Breast epithelium (tissue), 4 donors: Measurements from ENCODE around the gene SLC44A1. TPM values are rescaled to one million over a fixed set of nuclear protein-coding genes. Genes with fewer than 3 reads are reported as not detected.
"Not testable (repeated sequence)": the region's sequence is repeated elsewhere in the genome, so short reads cannot be mapped to it uniquely, and the experiment has no call there.

Source experiments
- DNase-seq, 2 donors: peaks; one replicate each; pipeline ENCODE4 v3.0.0-alpha.2; 2019; ENCODE audit warnings: low spot score in 2 of 2
- H3K27ac ChIP-seq, 2 donors: fragments of 200-600 bp; sonication (generic) in 1 of 2; one replicate each; pipeline ENCODE4 v1.5.1; 2016 to 2019; ENCODE audit warnings: mild to moderate bottlenecking in 1 of 2
- H3K27me3 ChIP-seq, 2 donors: fragments of 200-600 bp; sonication (generic) in 1 of 2; one replicate each; pipeline versions ENCODE4 v1.5.1 to v1.6.0; 2017 to 2019; ENCODE audit warnings: control low read depth in 1 of 2, mild to moderate bottlenecking in 1 of 2
- H3K36me3 ChIP-seq: fragments of 200-600 bp; one replicate; pipeline ENCODE4 v1.5.1; 2019
- H3K4me1 ChIP-seq, 2 donors: fragments of 200-600 bp; sonication (generic); one replicate each; pipeline ENCODE4 v1.5.1; 2016 to 2019; ENCODE audit warnings: control low read depth in 1 of 2
- H3K4me3 ChIP-seq, 3 donors: fragments of 200-600 bp; sonication (generic); 1 replicate in 2 of 3; 2 replicates in 1 of 3; pipeline ENCODE4 v1.5.1; 2016 to 2019; ENCODE audit warnings: mild to moderate bottlenecking in 3 of 3, moderate library complexity in 2 of 3
- H3K9me3 ChIP-seq, 2 donors: fragments of 200-600 bp; sonication (generic) in 1 of 2; one replicate each; pipeline ENCODE4 v1.5.1; 2016 to 2019; ENCODE audit warnings: control low read depth in 1 of 2
- POLR2A ChIP-seq: fragments of 450-650 bp; IDR thresholded peaks from one replicate; pipeline ENCODE4 v1.6.1; 2016; ENCODE audit warnings: antibody characterized with exemption, mild to moderate bottlenecking, moderate library complexity
- POLR2AphosphoS5 ChIP-seq, 3 donors: sonication (generic); formaldehyde crosslinking; IDR thresholded peaks; one replicate each; pipeline ENCODE4 v1.6.1; 2017; ENCODE audit warnings: antibody characterized with exemption in 3 of 3
- intact Hi-C: fragments of 100-400 bp; cut with DNase I; formaldehyde crosslinking; loops from one replicate; pipeline ENCODE4 v1.15.1; 2023; ENCODE audit warnings: low total_unique reads
- total RNA-seq, 3 donors: library from RNA; depleted of rRNA; stranded (reverse); fragments of >200 nt; gene quantifications; one replicate each; pipeline ENCODE4 v1.1.0, GENCODE V29; 2016
- TF ChIP-seq, protein P1 (sequence below), 3 donors: fragments of 450-650 bp; IDR thresholded peaks; one replicate each; pipeline ENCODE4 v1.5.1; 2016 to 2017; ENCODE audit warnings: antibody characterized with exemption in 3 of 3, mild to moderate bottlenecking in 3 of 3, moderate library complexity in 3 of 3

The SLC44A1 gene
- total RNA-seq, 3 donors from 2014 or later, result 53.7 to 62.6 (median 61.1) TPM

DNA sequence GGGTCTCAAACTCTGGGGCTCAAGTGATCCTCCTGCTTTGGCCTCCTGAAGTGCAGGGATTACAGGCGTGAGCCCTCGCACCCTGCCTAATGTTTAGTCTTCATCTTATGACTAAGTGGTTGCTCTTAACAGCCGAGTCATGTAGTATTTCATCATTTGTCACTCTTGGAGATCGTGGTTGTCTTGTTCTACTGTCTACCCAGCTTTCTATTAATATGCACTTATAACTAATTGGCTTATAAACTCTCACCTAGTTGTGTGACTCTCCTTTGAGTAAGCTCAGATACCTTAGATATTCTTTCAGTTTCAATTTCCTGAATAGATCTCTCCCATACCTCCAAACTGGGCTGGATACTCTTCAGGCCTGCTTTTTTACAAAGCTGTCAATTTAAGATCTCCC is 19.9 kb downstream of the SLC44A1 start:
- no peaks in the 10 kb centered on the region for H3K36me3 ChIP-seq
- intact Hi-C loops, result no loop called here
- no peaks in the 10 kb centered on the region for H3K27me3 ChIP-seq
- TF ChIP-seq POLR2A (no peak), POLR2AphosphoS5 (IDR thresholded peaks at IDR 0.05) (no peak)
- TF ChIP-seq, protein P1, sequence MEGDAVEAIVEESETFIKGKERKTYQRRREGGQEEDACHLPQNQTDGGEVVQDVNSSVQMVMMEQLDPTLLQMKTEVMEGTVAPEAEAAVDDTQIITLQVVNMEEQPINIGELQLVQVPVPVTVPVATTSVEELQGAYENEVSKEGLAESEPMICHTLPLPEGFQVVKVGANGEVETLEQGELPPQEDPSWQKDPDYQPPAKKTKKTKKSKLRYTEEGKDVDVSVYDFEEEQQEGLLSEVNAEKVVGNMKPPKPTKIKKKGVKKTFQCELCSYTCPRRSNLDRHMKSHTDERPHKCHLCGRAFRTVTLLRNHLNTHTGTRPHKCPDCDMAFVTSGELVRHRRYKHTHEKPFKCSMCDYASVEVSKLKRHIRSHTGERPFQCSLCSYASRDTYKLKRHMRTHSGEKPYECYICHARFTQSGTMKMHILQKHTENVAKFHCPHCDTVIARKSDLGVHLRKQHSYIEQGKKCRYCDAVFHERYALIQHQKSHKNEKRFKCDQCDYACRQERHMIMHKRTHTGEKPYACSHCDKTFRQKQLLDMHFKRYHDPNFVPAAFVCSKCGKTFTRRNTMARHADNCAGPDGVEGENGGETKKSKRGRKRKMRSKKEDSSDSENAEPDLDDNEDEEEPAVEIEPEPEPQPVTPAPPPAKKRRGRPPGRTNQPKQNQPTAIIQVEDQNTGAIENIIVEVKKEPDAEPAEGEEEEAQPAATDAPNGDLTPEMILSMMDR (IDR thresholded peaks at IDR 0.05), result no peak
- H3K4me1 ChIP-seq, result no peaks in the 10 kb centered on the region
- no peak overlapping the region for H3K27ac ChIP-seq
- no peak for DNase-seq
- no peak overlapping the region for H3K4me3 ChIP-seq
- H3K9me3 ChIP-seq, result no peaks in the 10 kb centered on the region

- DNase-seq, H3K4me1 ChIP-seq, H3K27ac ChIP-seq, H3K27me3 ChIP-seq, H3K36me3 ChIP-seq, H3K4me3 ChIP-seq, H3K9me3 ChIP-seq: not testable (repeated sequence)
- intact Hi-C loops, result loop anchor here (5.0 kb wide), 1 partner anchor 144 kb away; no protein-coding TSS in a partner anchor
These were observed 23.8 kb downstream of the SLC44A1 start for GRCh38 chr9:105268254-105268653.

DNA sequence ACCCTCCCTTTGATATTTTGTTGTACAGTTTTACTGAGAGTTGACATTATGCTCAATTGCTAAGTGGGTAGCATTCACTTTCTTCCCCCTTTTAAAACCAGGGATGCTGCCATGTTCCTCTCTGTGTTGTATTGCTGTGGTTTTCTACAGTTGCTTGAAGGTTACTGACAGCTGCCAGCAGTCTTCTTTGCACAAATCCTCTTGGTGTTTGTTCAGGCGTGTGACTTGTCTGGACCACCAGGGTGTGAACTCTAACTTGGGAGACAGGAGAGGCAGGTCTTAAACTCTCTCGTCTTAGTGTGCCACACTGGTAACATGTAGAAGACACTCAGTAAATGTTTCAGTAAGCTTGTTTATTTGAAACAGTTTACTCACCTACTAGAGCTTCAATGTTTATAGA is 25.1 kb downstream of the SLC44A1 start:
- H3K4me1 ChIP-seq, result peaks cover 0 to 3% of the 10 kb centered on the region in 2 donors
- intact Hi-C loops, result loop anchor here (5.0 kb wide), 1 partner anchor 143 kb away; no protein-coding TSS in a partner anchor
- H3K27ac ChIP-seq, result no peak overlapping the region
- no peaks in the 10 kb centered on the region for H3K36me3 ChIP-seq
- no peaks in the 10 kb centered on the region for H3K27me3 ChIP-seq
- TF ChIP-seq POLR2AphosphoS5 (IDR thresholded peaks at IDR 0.05), result no peak
- TF ChIP-seq, protein P1 (IDR thresholded peaks at IDR 0.05), result no peak
- TF ChIP-seq POLR2A, result no peak
- H3K9me3 ChIP-seq, result no peaks in the 10 kb centered on the region
- H3K4me3 ChIP-seq, result no peak overlapping the region
- DNase-seq, result no peak

GRCh38 chr9:105270711-105271110 is 26.3 kb downstream of the SLC44A1 start:
- Histone ChIP-seq H3K4me3 (no peak overlapping the region), H3K27ac (no peak overlapping the region), H3K36me3 (no peaks in the 10 kb centered on the region), H3K9me3 (no peaks in the 10 kb centered on the region), H3K27me3 (no peaks in the 10 kb centered on the region), H3K4me1 (peaks cover 0 to 3% of the 10 kb centered on the region in 2 donors)
- TF ChIP-seq POLR2A, result no peak
- TF ChIP-seq POLR2AphosphoS5 (IDR thresholded peaks at IDR 0.05), result no peak
- TF ChIP-seq, protein P1 (IDR thresholded peaks at IDR 0.05), result no peak
- no peak for DNase-seq
- intact Hi-C loops, result no loop called here

DNA sequence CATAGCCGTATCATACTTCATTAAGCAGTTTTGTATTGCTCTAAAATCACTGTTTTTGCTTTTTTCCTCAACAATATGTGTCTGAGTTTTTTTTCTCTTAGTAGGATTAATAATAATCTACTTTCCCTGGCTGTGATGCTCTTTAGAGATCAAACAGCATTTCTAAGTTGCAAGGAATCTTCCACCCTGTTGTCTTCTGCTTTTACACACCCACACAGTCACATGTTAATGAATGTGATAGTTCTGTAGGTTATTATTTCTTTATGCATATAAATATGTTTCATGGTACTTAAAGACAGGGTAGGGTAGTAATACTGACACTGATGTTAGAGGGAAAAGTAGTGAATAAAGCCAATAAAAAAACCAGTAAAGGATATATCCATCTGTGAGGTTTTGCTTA is 29.3 kb downstream of the SLC44A1 start:
- no peak for DNase-seq
- Histone ChIP-seq H3K4me1 (peaks cover 0 to 3% of the 10 kb centered on the region in 2 donors), H3K27me3 (no peaks in the 10 kb centered on the region), H3K4me3 (no peak overlapping the region), H3K27ac (no peak overlapping the region), H3K36me3 (no peaks in the 10 kb centered on the region), H3K9me3 (no peaks in the 10 kb centered on the region)
- TF ChIP-seq POLR2AphosphoS5 (IDR thresholded peaks at IDR 0.05) (no peak), POLR2A (no peak)
- TF ChIP-seq, protein P1 (IDR thresholded peaks at IDR 0.05), result no peak
- intact Hi-C loops, result no loop called here

DNA sequence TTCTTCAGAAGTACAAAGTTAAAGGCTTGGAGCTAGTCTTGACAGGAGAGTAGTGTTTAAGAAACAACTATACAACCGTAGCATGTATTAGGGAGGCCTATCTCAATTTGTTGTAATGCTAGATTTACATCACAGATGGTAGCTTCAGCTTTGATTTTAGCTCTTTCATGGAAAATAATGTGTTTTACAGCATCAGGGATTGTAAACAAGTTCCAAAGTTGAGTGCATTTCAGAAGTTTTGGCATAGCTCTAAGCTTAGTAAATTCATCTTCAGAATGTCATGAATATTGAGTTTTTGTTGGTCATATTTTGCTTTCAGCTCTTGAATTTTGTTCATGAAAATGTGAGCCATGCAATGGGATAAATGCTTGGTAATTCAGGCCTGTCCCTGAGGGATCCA is 30.7 kb downstream of the SLC44A1 start:
- intact Hi-C loops, result no loop called here
- TF ChIP-seq, protein P1 (IDR thresholded peaks at IDR 0.05), result no peak
- TF ChIP-seq POLR2AphosphoS5 (IDR thresholded peaks at IDR 0.05) (no peak), POLR2A (no peak)

More for the DNA sequence above, 30.7 kb downstream of the SLC44A1 start:
- Histone ChIP-seq H3K4me1 (peaks cover 0 to 3% of the 10 kb centered on the region in 2 donors), H3K4me3 (no peak overlapping the region), H3K27ac (no peak overlapping the region), H3K9me3 (no peaks in the 10 kb centered on the region), H3K27me3 (no peaks in the 10 kb centered on the region), H3K36me3 (no peaks in the 10 kb centered on the region)
- no peak for DNase-seq
